HG03103 (cell line): Measurements from ENCODE around the gene STAC.
"Not testable (repeated sequence)": the region's sequence is repeated elsewhere in the genome, so short reads cannot be mapped to it uniquely, and the experiment has no call there.

Experiments
- ATAC-seq: cut with Tn5 transposase; IDR thresholded peaks from one replicate; pipeline ENCODE4 v1.9.1; 2021; ENCODE audit warnings: low read depth; ENCODE audit not compliant: unreplicated experiment

The STAC gene

GRCh38 chr3:36475558-36475957, 95.3 kb downstream of the STAC start:
- no peak for ATAC-seq

- no peak for ATAC-seq
Measured at GRCh38 chr3:36476286-36476942, 96.1 kb downstream of the STAC start.

- ATAC-seq, result no peak
Measured at GRCh38 chr3:36477655-36478054, 97.4 kb downstream of the STAC start.

- no peak for ATAC-seq
Measured at GRCh38 chr3:36480911-36481648, 100.8 kb downstream of the STAC start.

GRCh38 chr3:36482256-36482655, 102.0 kb downstream of the STAC start:
- ATAC-seq, result no peak

GRCh38 chr3:36482880-36483279, 102.6 kb downstream of the STAC start:
- ATAC-seq, result no peak

- ATAC-seq, result no peak
Measured at GRCh38 chr3:36483709-36484108, 103.4 kb downstream of the STAC start.

- ATAC-seq, result no peak
Measured at GRCh38 chr3:36484386-36484785, 104.1 kb downstream of the STAC start.

- no peak for ATAC-seq
Measured at GRCh38 chr3:36486009-36486795, 105.9 kb downstream of the STAC start.

GRCh38 chr3:36487616-36488015, 107.3 kb downstream of the STAC start:
- ATAC-seq, result no peak

- no peak for ATAC-seq
Measured at GRCh38 chr3:36488077-36488789, 107.9 kb downstream of the STAC start.

GRCh38 chr3:36489101-36489500, 108.8 kb downstream of the STAC start:
- ATAC-seq, result no peak

GRCh38 chr3:36489679-36490425, 109.5 kb downstream of the STAC start:
- ATAC-seq, result no peak

GRCh38 chr3:36493051-36493450, 112.7 kb downstream of the STAC start:
- ATAC-seq, result no peak

- ATAC-seq, result no peak
Measured at GRCh38 chr3:36494461-36495109, 114.3 kb downstream of the STAC start.

- ATAC-seq, result no peak
Measured at GRCh38 chr3:36496684-36497633, 116.7 kb downstream of the STAC start.

GRCh38 chr3:36500053-36500452, 119.7 kb downstream of the STAC start:
- ATAC-seq, result not testable (repeated sequence)

GRCh38 chr3:36501616-36502015, 121.3 kb downstream of the STAC start:
- no peak for ATAC-seq

GRCh38 chr3:36505393-36505792, 125.1 kb downstream of the STAC start:
- ATAC-seq, result no peak
